HG03066 (cell line): ENCODE measurements around the gene CDH13.

Source experiments
- ATAC-seq: cut with Tn5 transposase; IDR thresholded peaks from one replicate; pipeline ENCODE4 v1.9.1; 2021; ENCODE audit warnings: low read depth; ENCODE audit not compliant: unreplicated experiment

Gene CDH13

GRCh38 chr16:83793179-83793578 is 1166.4 kb downstream of the CDH13 start:
- no peak for ATAC-seq

GRCh38 chr16:83794860-83795554 is 1168.2 kb downstream of the CDH13 start:
- ATAC-seq = no peak

GRCh38 chr16:83797013-83797412 is 1170.2 kb downstream of the CDH13 start:
- no peak for ATAC-seq

- ATAC-seq = no peak
Measured at GRCh38 chr16:83799336-83799735, 1172.6 kb downstream of the CDH13 start.

- ATAC-seq = peak; percentile 78
Measured at GRCh38 chr16:83802135-83802534, 1175.4 kb downstream of the CDH13 start.

- ATAC-seq = no peak
Measured at GRCh38 chr16:83802554-83803205, 1175.9 kb downstream of the CDH13 start.

- ATAC-seq = no peak
Measured at GRCh38 chr16:83803811-83804210, 1177.0 kb downstream of the CDH13 start.

GRCh38 chr16:83804366-83804765 is 1177.6 kb downstream of the CDH13 start:
- no peak for ATAC-seq

- ATAC-seq = no peak
Measured at GRCh38 chr16:83806036-83806435, 1179.3 kb downstream of the CDH13 start.

- no peak for ATAC-seq
Measured at GRCh38 chr16:83806731-83807130, 1180.0 kb downstream of the CDH13 start.

- ATAC-seq = peak; percentile 10
Measured at GRCh38 chr16:83807327-83807709, 1180.5 kb downstream of the CDH13 start.

GRCh38 chr16:83807710-83808572 is 1181.2 kb downstream of the CDH13 start, which contains the start of gene HSBP1:
HSBP1 (plus strand) TSS chr16:83807978; CDS start chr16:83808077, 99 bp downstream.
- peak; percentile 90 for ATAC-seq

- no peak for ATAC-seq
Measured at GRCh38 chr16:83808573-83809014, 1181.8 kb downstream of the CDH13 start.

- no peak for ATAC-seq
Measured at GRCh38 chr16:83809092-83809491, 1182.3 kb downstream of the CDH13 start.

- ATAC-seq = no peak
Measured at GRCh38 chr16:83810901-83811300, 1184.1 kb downstream of the CDH13 start.

- ATAC-seq = peak; percentile 73
Measured at GRCh38 chr16:83813823-83814658, 1187.3 kb downstream of the CDH13 start.

GRCh38 chr16:83814659-83814985 is 1187.9 kb downstream of the CDH13 start:
- no peak for ATAC-seq

GRCh38 chr16:83817022-83817421 is 1190.3 kb downstream of the CDH13 start:
- ATAC-seq = no peak

GRCh38 chr16:83818276-83818675 is 1191.5 kb downstream of the CDH13 start:
- ATAC-seq = no peak

GRCh38 chr16:83819361-83819760 is 1192.6 kb downstream of the CDH13 start:
- ATAC-seq = no peak
